ENCODE results near the gene SLC29A3.

The SLC29A3 gene

GRCh38 chr10:71290806-71291527 is 28.1 kb upstream of the SLC29A3 start:
- H3K4me3 ChIP-seq (ENCODE audit: low read depth, low read length): no peak overlapping the region
- no peak for TF ChIP-seq CTCF (IDR thresholded peaks at IDR 0.05; ENCODE audit: borderline replicate concordance, insufficient read depth, low read depth, low read length)

GRCh38 chr10:71291528-71291900 is 27.5 kb upstream of the SLC29A3 start:
- H3K4me3 ChIP-seq (ENCODE audit: low read depth, low read length): no peak overlapping the region
- no peak for TF ChIP-seq CTCF (IDR thresholded peaks at IDR 0.05; ENCODE audit: borderline replicate concordance, insufficient read depth, low read depth, low read length)

- H3K4me3 ChIP-seq (ENCODE audit: low read depth, low read length): no peak overlapping the region
- TF ChIP-seq CTCF (IDR thresholded peaks at IDR 0.05; ENCODE audit: borderline replicate concordance, insufficient read depth, low read depth, low read length): no peak
These were observed 26.2 kb upstream of the SLC29A3 start for GRCh38 chr10:71292624-71293445.

GRCh38 chr10:71293446-71294084 is 25.5 kb upstream of the SLC29A3 start:
- no peak overlapping the region for H3K4me3 ChIP-seq (ENCODE audit: low read depth, low read length)
- TF ChIP-seq CTCF (IDR thresholded peaks at IDR 0.05; ENCODE audit: borderline replicate concordance, insufficient read depth, low read depth, low read length): no peak

- no peak overlapping the region for H3K4me3 ChIP-seq (ENCODE audit: low read depth, low read length)
- no peak for TF ChIP-seq CTCF (IDR thresholded peaks at IDR 0.05; ENCODE audit: borderline replicate concordance, insufficient read depth, low read depth, low read length)
These were observed 24.9 kb upstream of the SLC29A3 start for GRCh38 chr10:71294091-71294561.

- H3K4me3 ChIP-seq (ENCODE audit: low read depth, low read length): no peak overlapping the region
- TF ChIP-seq CTCF (IDR thresholded peaks at IDR 0.05; ENCODE audit: borderline replicate concordance, insufficient read depth, low read depth, low read length): no peak
These were observed 24.2 kb upstream of the SLC29A3 start for GRCh38 chr10:71294856-71295255.

Measured in GM12875 (cell line).